Measurements from ENCODE around the gene SLC8A3. TPM values are rescaled to one million over a fixed set of nuclear protein-coding genes. Genes with fewer than 3 reads are reported as not detected.

Gene SLC8A3
- total RNA-seq, 1 donor = under 0.01 TPM

GRCh38 chr14:70121521-70121920 lies 67.2 kb downstream of the SLC8A3 start:
- Histone ChIP-seq H3K4me1 (ENCODE audit: insufficient read depth, low read length) (peaks cover 7% of the 10 kb centered on the region), H3K36me3 (ENCODE audit: insufficient read depth, low read length) (no peaks in the 10 kb centered on the region), H2AFZ (ENCODE audit: low read length) (no peak overlapping the region), H4K20me1 (ENCODE audit: insufficient read depth, low read length) (no peaks in the 10 kb centered on the region), H3K27me3 (ENCODE audit: insufficient read depth, low read length) (no peaks in the 10 kb centered on the region), H3K27ac (ENCODE audit: low read depth, low read length) (no peak overlapping the region), H3K9me3 (ENCODE audit: low read depth, low read length) (no peaks in the 10 kb centered on the region), H3K4me3 (ENCODE audit: insufficient read depth, low read length) (no peak overlapping the region), H3K4me2 (ENCODE audit: insufficient read depth, low read length) (no peak overlapping the region), H3K79me2 (ENCODE audit: insufficient read depth, low read length) (no peaks in the 10 kb centered on the region)
- DNase-seq (ENCODE audit: insufficient read length, low spot score, missing footprints) = no peak
- TF ChIP-seq CTCF (IDR thresholded peaks at IDR 0.05; ENCODE audit: extremely low read depth, low read depth, low read length) = no peak

- H3K79me2 ChIP-seq (ENCODE audit: insufficient read depth, low read length) = no peaks in the 10 kb centered on the region
- H3K9me3 ChIP-seq (ENCODE audit: low read depth, low read length) = no peaks in the 10 kb centered on the region
- H3K27ac ChIP-seq (ENCODE audit: low read depth, low read length) = no peak overlapping the region
- peaks cover 7% of the 10 kb centered on the region for H3K4me1 ChIP-seq (ENCODE audit: insufficient read depth, low read length)
- no peaks in the 10 kb centered on the region for H3K36me3 ChIP-seq (ENCODE audit: insufficient read depth, low read length)
- no peak overlapping the region for H3K4me2 ChIP-seq (ENCODE audit: insufficient read depth, low read length)
- H4K20me1 ChIP-seq (ENCODE audit: insufficient read depth, low read length) = no peaks in the 10 kb centered on the region
- no peak overlapping the region for H3K4me3 ChIP-seq (ENCODE audit: insufficient read depth, low read length)
- no peaks in the 10 kb centered on the region for H3K27me3 ChIP-seq (ENCODE audit: insufficient read depth, low read length)
- no peak for DNase-seq (ENCODE audit: insufficient read length, low spot score, missing footprints)
- no peak for TF ChIP-seq CTCF (IDR thresholded peaks at IDR 0.05; ENCODE audit: extremely low read depth, low read depth, low read length)
- H2AFZ ChIP-seq (ENCODE audit: low read length) = no peak overlapping the region
Observed at GRCh38 chr14:70118064-70118463, 70.7 kb downstream of the SLC8A3 start.

GRCh38 chr14:70116278-70116677 lies 72.5 kb downstream of the SLC8A3 start:
- no peak for DNase-seq (ENCODE audit: insufficient read length, low spot score, missing footprints)
- Histone ChIP-seq H3K4me2 (ENCODE audit: insufficient read depth, low read length) (no peak overlapping the region), H3K27ac (ENCODE audit: low read depth, low read length) (no peak overlapping the region), H4K20me1 (ENCODE audit: insufficient read depth, low read length) (no peaks in the 10 kb centered on the region), H3K79me2 (ENCODE audit: insufficient read depth, low read length) (no peaks in the 10 kb centered on the region), H3K4me3 (ENCODE audit: insufficient read depth, low read length) (no peak overlapping the region), H2AFZ (ENCODE audit: low read length) (no peak overlapping the region), H3K36me3 (ENCODE audit: insufficient read depth, low read length) (no peaks in the 10 kb centered on the region), H3K27me3 (ENCODE audit: insufficient read depth, low read length) (no peaks in the 10 kb centered on the region), H3K9me3 (ENCODE audit: low read depth, low read length) (no peaks in the 10 kb centered on the region), H3K4me1 (ENCODE audit: insufficient read depth, low read length) (peaks cover 7% of the 10 kb centered on the region)
- no peak for TF ChIP-seq CTCF (IDR thresholded peaks at IDR 0.05; ENCODE audit: extremely low read depth, low read depth, low read length)

GRCh38 chr14:70114621-70115156 lies 74.1 kb downstream of the SLC8A3 start:
- Histone ChIP-seq H4K20me1 (ENCODE audit: insufficient read depth, low read length) (no peaks in the 10 kb centered on the region), H3K9me3 (ENCODE audit: low read depth, low read length) (no peaks in the 10 kb centered on the region), H3K79me2 (ENCODE audit: insufficient read depth, low read length) (no peaks in the 10 kb centered on the region), H3K4me1 (ENCODE audit: insufficient read depth, low read length) (no peaks in the 10 kb centered on the region), H3K4me2 (ENCODE audit: insufficient read depth, low read length) (no peak overlapping the region), H3K27me3 (ENCODE audit: insufficient read depth, low read length) (no peaks in the 10 kb centered on the region), H3K4me3 (ENCODE audit: insufficient read depth, low read length) (no peak overlapping the region), H2AFZ (ENCODE audit: low read length) (no peak overlapping the region), H3K36me3 (ENCODE audit: insufficient read depth, low read length) (no peaks in the 10 kb centered on the region), H3K27ac (ENCODE audit: low read depth, low read length) (no peak overlapping the region)
- no peak for DNase-seq (ENCODE audit: insufficient read length, low spot score, missing footprints)
- no peak for TF ChIP-seq CTCF (IDR thresholded peaks at IDR 0.05; ENCODE audit: extremely low read depth, low read depth, low read length)

Measured in osteoblast (primary cell).